Mucosa of rectum (tissue), 2 donors: ENCODE data around the gene CELF1.
"Not testable (repeated sequence)": the region's sequence is repeated elsewhere in the genome, so short reads cannot be mapped to it uniquely, and the experiment has no call there.

ENCODE experiments used
- H3K27ac ChIP-seq, 2 donors: one replicate each; pipeline ENCODE4 v1.7.0; 2013; ENCODE audit warnings: inconsistent platforms in 2 of 2, low read depth in 2 of 2, low read length in 2 of 2
- H3K27me3 ChIP-seq, 2 donors: one replicate each; pipeline ENCODE4 v1.7.0; 2013; ENCODE audit warnings: low read length in 2 of 2; ENCODE audit not compliant: control insufficient read depth in 2 of 2, insufficient read depth in 2 of 2
- H3K36me3 ChIP-seq, 2 donors: one replicate each; pipeline ENCODE4 v1.7.0; 2013; ENCODE audit warnings: low read length in 2 of 2; ENCODE audit not compliant: control insufficient read depth in 2 of 2, insufficient read depth in 2 of 2
- H3K4me1 ChIP-seq, 2 donors: one replicate each; pipeline ENCODE4 v1.7.0; 2013; ENCODE audit warnings: low read length in 2 of 2, mild to moderate bottlenecking in 1 of 2; ENCODE audit not compliant: control insufficient read depth in 2 of 2, insufficient read depth in 2 of 2
- H3K4me3 ChIP-seq, 2 donors: one replicate each; pipeline ENCODE4 v1.7.0; 2013; ENCODE audit warnings: low read length in 2 of 2
- H3K9ac ChIP-seq, 2 donors: one replicate each; pipeline ENCODE4 v1.7.0; 2013; ENCODE audit warnings: low read length in 2 of 2, low read depth in 1 of 2, mild to moderate bottlenecking in 1 of 2
- H3K9me3 ChIP-seq, 2 donors: one replicate each; pipeline ENCODE4 v1.7.0; 2013; ENCODE audit warnings: low read length in 2 of 2; ENCODE audit not compliant: control insufficient read depth in 2 of 2
- donor health status: healthy.
- donor health status: Normal muscosa, but diverticular disease.

CELF1 gene

GRCh38 chr11:47530721-47531120 lies 22.2 kb downstream of the CELF1 start:
- H3K4me1 ChIP-seq, H3K9me3 ChIP-seq, H3K4me3 ChIP-seq, H3K36me3 ChIP-seq, H3K27me3 ChIP-seq, H3K27ac ChIP-seq, H3K9ac ChIP-seq: not testable (repeated sequence)

DNA sequence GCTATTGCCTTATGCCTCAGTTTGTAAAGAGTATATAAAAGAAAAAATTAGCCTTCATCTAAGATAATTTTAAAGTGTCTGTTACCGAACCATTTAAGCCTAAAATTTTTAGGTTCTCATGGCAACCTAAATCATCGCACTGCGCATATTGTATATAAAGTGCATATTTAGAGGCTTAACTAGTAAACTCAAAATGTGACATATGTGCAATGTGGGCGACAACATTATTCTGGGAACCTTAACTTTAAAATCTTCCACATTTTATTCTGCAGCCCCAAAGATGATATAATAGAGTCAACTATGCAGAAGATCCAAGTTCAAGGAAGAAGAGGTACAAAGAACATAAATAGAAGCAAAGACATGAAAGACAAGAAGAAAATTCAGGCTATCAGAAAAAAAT lies 23.0 kb downstream of the CELF1 start:
- Histone ChIP-seq H3K36me3 (peaks cover 0 to 5% of the 10 kb centered on the region in 2 donors), H3K9ac (no peak overlapping the region), H3K27ac (no peak overlapping the region), H3K9me3 (no peaks in the 10 kb centered on the region), H3K27me3 (no peaks in the 10 kb centered on the region), H3K4me3 (no peak overlapping the region), H3K4me1 (peaks cover 0 to 4% of the 10 kb centered on the region in 2 donors)

DNA sequence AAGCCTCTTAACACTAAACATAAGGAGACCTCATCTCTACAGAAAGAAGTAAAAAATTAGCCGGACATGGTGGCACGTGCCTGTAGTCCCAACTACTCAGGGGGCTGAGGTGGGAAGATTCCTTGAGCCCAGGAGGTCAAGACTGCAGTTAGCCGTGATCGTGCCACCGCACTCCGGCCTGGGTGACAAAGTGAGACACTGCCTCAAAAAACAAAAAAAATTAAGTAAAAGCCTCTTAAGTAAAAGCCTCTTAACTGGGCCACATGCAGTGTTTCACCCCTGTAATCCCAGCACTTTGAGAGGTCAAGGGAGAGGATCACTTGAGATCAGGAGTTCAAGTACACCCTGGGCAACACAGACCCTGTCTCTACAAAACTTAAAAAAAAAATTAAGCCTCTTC lies 25.7 kb downstream of the CELF1 start:
- H3K4me3 ChIP-seq, result no peak overlapping the region
- no peaks in the 10 kb centered on the region for H3K27me3 ChIP-seq
- H3K4me1 ChIP-seq, result peaks cover 15 to 17% of the 10 kb centered on the region in 2 donors
- H3K9ac ChIP-seq, result no peak overlapping the region
- no peaks in the 10 kb centered on the region for H3K9me3 ChIP-seq
- H3K36me3 ChIP-seq, result peaks cover 0 to 4% of the 10 kb centered on the region in 2 donors
- H3K27ac ChIP-seq, result no peak overlapping the region

- peaks cover 15 to 16% of the 10 kb centered on the region in 2 donors for H3K4me1 ChIP-seq
Measured at GRCh38 chr11:47526032-47526431, 26.9 kb downstream of the CELF1 start.

DNA sequence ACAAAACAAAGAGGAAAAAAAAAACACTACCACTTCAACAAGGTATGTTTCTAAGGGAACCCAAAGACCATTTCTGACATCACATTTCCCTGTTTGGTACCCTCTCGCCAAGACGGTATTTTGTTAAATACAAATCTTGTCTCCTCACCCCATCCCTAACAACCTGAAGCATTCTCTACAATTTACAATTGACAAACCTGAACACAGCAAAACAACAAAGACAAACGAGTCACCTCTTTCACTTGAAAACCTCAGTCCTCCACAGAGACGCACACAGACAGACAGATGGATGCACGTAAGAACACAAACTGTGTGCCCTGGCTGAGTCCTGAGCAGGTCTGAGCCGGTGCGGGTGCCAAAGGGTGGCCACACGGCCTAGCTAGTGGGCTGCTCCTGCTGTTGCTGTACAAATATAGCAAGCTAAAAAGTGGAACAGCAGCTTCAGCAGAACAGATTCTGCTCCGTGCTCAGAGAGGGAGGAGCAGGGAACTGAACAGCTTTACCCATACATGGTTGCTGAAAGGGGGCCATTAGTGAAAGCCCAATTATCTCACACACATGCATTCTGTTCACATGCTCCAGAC lies 28.5 kb downstream of the CELF1 start:
- H3K27ac ChIP-seq, result peak overlapping the region in 1 of 2 donors; percentile 49
- H3K4me1 ChIP-seq, result peaks cover 15 to 16% of the 10 kb centered on the region in 2 donors
- no peaks in the 10 kb centered on the region for H3K27me3 ChIP-seq
- no peak overlapping the region for H3K9ac ChIP-seq
- no peaks in the 10 kb centered on the region for H3K36me3 ChIP-seq
- H3K9me3 ChIP-seq, result no peaks in the 10 kb centered on the region
- H3K4me3 ChIP-seq, result peak overlapping the region in 1 of 2 donors; percentile 16

More at GRCh38 chr11:47526032-47526431, 26.9 kb downstream of the CELF1 start:
- not testable (repeated sequence) for H3K9ac ChIP-seq, H3K27me3 ChIP-seq, H3K4me3 ChIP-seq, H3K36me3 ChIP-seq, H3K9me3 ChIP-seq, H3K27ac ChIP-seq

GRCh38 chr11:47523490-47524225 lies 29.3 kb downstream of the CELF1 start:
- H3K9me3 ChIP-seq, result no peaks in the 10 kb centered on the region
- H3K27me3 ChIP-seq, result no peaks in the 10 kb centered on the region
- peak overlapping the region in 1 of 2 donors; percentile 48 for H3K9ac ChIP-seq
- H3K36me3 ChIP-seq, result no peaks in the 10 kb centered on the region
- H3K27ac ChIP-seq, result peak overlapping the region; percentile 35 to 49
- peaks cover 15 to 16% of the 10 kb centered on the region in 2 donors for H3K4me1 ChIP-seq
- H3K4me3 ChIP-seq, result peak overlapping the region in 1 of 2 donors; percentile 16

DNA sequence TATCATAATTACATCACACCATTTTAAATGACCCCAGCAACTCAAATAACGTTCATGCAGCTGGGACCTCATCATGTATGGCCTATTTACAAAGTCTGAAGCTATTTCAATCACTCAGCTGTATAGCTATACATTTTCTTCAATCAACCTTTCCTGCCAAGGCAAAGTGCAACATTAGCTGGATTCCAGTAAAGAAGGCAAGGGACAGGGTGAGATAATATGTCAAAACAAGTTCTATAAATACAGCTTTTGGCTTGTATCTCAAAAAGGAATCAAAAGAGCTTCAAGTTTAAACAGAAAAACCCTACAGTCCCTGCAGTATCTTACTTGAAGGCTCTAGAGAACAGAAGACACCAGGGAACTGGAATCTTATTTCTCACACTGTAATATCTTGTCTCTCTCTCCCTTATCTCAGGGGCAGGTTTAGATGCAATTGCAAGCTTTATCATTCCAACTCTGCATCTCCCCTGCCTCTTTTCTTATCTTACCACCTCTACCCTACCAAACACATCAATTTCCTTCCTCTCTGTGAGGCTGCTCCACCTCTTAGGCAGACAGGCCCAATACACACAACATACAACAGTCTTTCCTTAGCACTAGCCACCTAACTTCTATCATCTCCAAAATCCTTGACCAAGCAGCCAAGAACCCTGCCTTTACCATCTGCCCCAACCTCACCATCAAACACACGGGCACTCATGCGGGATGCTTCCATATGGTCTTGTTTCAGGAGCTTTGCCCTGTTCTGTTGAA lies 34.5 kb downstream of the CELF1 start:
- Histone ChIP-seq H3K27ac (no peak overlapping the region), H3K9ac (no peak overlapping the region), H3K36me3 (no peaks in the 10 kb centered on the region), H3K9me3 (no peaks in the 10 kb centered on the region), H3K4me3 (no peak overlapping the region), H3K27me3 (no peaks in the 10 kb centered on the region), H3K4me1 (peaks cover 3 to 9% of the 10 kb centered on the region in 2 donors)

DNA sequence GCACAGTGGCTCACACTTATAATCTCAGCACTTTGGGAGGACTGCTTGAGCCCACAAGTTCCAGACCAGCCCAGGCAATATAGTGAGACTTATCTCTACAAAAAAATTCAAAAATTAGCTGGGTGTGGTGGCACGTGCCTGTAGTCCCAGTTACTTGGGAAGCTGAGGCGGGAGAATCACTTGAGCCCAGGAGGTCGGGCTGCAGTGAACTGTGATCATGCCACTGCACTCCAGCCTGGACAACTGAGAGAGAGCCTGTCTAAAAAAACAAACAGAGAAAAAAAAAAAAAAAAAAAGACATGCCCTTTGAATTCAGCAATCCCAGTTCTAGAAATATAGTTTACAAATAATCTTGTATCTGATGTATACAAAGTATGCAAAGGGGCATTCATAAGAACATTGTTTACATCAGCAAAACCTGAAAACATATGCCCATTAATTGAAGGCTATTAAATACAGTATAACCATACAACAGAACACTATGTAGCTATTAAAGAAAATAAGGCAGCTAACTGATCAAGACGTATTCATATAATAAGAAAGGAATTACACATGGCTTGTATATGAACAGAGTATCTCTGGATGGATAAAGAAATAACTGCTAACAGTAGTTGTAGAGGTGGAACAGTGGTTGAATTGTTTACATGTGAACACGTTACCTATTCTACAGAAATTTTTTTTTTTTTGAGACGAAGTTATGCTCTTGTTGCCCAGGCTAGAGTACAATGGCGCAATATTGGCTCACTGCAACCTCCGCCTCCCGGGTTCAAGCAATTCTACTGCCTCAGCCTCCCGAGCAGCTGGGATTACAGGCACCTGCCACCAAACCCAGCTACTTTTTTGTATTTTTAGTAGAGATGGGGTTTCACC lies 35.7 kb downstream of the CELF1 start:
- H3K4me1 ChIP-seq, result peaks cover 0 to 5% of the 10 kb centered on the region in 2 donors
- H3K36me3 ChIP-seq, result no peaks in the 10 kb centered on the region
- no peak overlapping the region for H3K9ac ChIP-seq
- no peaks in the 10 kb centered on the region for H3K27me3 ChIP-seq
- H3K27ac ChIP-seq, result no peak overlapping the region
- H3K4me3 ChIP-seq, result no peak overlapping the region
- no peaks in the 10 kb centered on the region for H3K9me3 ChIP-seq

GRCh38 chr11:47516155-47516554 lies 36.8 kb downstream of the CELF1 start:
- H3K27me3 ChIP-seq, result no peaks in the 10 kb centered on the region
- H3K27ac ChIP-seq, result no peak overlapping the region
- H3K9ac ChIP-seq, result no peak overlapping the region
- H3K36me3 ChIP-seq, result no peaks in the 10 kb centered on the region
- no peak overlapping the region for H3K4me3 ChIP-seq
- peaks cover 0 to 5% of the 10 kb centered on the region in 2 donors for H3K4me1 ChIP-seq
- H3K9me3 ChIP-seq, result no peaks in the 10 kb centered on the region
